OCI-LY7 (cell line): Measurements from ENCODE around the gene TTLL9.

ENCODE experiments used
- EZH2phosphoT487 ChIP-seq: fragments of 200-600 bp; sonication (generic); IDR thresholded peaks from 2 replicates; pipeline ENCODE4 v1.6.1; 2018; ENCODE audit warnings: low read depth, borderline replicate concordance, mild to moderate bottlenecking, mixed run types, antibody characterized with exemption, low read length, moderate library complexity, mixed read lengths
- TF ChIP-seq, protein P1 (sequence below): fragments of 200-600 bp; sonication (generic); conservative IDR thresholded peaks from 2 replicates; pipeline ENCODE4 v1.5.1; 2014; ENCODE audit warnings: mild to moderate bottlenecking, antibody characterized with exemption, low read length, moderate library complexity, mixed read lengths

DNA sequence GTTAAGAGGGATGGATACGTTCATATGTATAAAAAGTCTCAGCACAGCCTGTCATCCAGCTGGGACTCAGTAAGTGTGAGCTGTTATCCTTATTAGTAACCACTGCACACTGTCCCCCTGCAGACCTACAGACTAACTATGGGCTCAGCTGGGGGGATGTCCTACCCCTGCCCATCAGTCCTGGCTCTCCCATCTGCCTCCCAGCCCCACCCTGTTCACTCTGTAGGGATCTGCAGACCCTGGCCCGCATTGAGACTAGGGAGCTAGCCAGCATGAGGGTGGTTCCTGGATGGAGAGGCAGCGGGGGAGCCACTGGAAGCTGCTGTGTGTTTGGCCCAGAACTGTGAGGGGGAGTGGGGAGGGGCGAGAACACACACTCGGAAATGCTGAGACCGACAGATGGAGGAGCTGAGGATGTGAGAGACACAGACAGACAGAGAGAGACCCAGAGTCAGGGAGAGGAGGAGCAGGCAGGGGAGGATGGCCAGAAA, 114.6 kb downstream of the TTLL9 start:
- TF ChIP-seq, protein P1, sequence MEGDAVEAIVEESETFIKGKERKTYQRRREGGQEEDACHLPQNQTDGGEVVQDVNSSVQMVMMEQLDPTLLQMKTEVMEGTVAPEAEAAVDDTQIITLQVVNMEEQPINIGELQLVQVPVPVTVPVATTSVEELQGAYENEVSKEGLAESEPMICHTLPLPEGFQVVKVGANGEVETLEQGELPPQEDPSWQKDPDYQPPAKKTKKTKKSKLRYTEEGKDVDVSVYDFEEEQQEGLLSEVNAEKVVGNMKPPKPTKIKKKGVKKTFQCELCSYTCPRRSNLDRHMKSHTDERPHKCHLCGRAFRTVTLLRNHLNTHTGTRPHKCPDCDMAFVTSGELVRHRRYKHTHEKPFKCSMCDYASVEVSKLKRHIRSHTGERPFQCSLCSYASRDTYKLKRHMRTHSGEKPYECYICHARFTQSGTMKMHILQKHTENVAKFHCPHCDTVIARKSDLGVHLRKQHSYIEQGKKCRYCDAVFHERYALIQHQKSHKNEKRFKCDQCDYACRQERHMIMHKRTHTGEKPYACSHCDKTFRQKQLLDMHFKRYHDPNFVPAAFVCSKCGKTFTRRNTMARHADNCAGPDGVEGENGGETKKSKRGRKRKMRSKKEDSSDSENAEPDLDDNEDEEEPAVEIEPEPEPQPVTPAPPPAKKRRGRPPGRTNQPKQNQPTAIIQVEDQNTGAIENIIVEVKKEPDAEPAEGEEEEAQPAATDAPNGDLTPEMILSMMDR, result no peak
- TF ChIP-seq EZH2phosphoT487, result no peak
